IPS-18c (cell line): Measurements from ENCODE around the gene TMEM145.
"Not testable (repeated sequence)": the region's sequence is repeated elsewhere in the genome, so short reads cannot be mapped to it uniquely, and the experiment has no call there.

Source experiments
- H3K4me3 ChIP-seq: 2 replicates; pipeline ENCODE4 v1.7.0; 2013; ENCODE audit warnings: low read depth, mild to moderate bottlenecking, low read length, moderate library complexity; ENCODE audit not compliant: insufficient read depth
- H3K9me3 ChIP-seq: one replicate; pipeline ENCODE4 v1.6.1; 2013; ENCODE audit warnings: mild to moderate bottlenecking, low read length, moderate library complexity; ENCODE audit not compliant: control insufficient read depth, insufficient read depth

The TMEM145 gene

GRCh38 chr19:42339126-42339860 is 26.2 kb downstream of the TMEM145 start:
- H3K4me3 ChIP-seq, H3K9me3 ChIP-seq: not testable (repeated sequence)

- H3K9me3 ChIP-seq, H3K4me3 ChIP-seq: not testable (repeated sequence)
These were observed 26.8 kb downstream of the TMEM145 start for GRCh38 chr19:42339922-42340321.

- Histone ChIP-seq H3K9me3 (no peaks in the 10 kb centered on the region), H3K4me3 (no peak overlapping the region)
These were observed 30.4 kb downstream of the TMEM145 start for GRCh38 chr19:42343344-42344110.

- Histone ChIP-seq H3K4me3 (no peak overlapping the region), H3K9me3 (no peaks in the 10 kb centered on the region)
These were observed 31.3 kb downstream of the TMEM145 start for GRCh38 chr19:42344336-42344893.

- H3K9me3 ChIP-seq = no peaks in the 10 kb centered on the region
- no peak overlapping the region for H3K4me3 ChIP-seq
These were observed 32.2 kb downstream of the TMEM145 start for GRCh38 chr19:42345191-42345812.

- H3K4me3 ChIP-seq = no peak overlapping the region
- H3K9me3 ChIP-seq = no peaks in the 10 kb centered on the region
These were observed 35.1 kb downstream of the TMEM145 start for GRCh38 chr19:42348211-42348610.

GRCh38 chr19:42349378-42350107 is 36.4 kb downstream of the TMEM145 start:
- Histone ChIP-seq H3K4me3 (no peak overlapping the region), H3K9me3 (no peaks in the 10 kb centered on the region)

GRCh38 chr19:42350417-42350816 is 37.3 kb downstream of the TMEM145 start:
- no peak overlapping the region for H3K4me3 ChIP-seq
- H3K9me3 ChIP-seq = no peaks in the 10 kb centered on the region

GRCh38 chr19:42351079-42351735 is 38.1 kb downstream of the TMEM145 start:
- Histone ChIP-seq H3K4me3 (no peak overlapping the region), H3K9me3 (no peaks in the 10 kb centered on the region)

- H3K9me3 ChIP-seq = no peaks in the 10 kb centered on the region
- H3K4me3 ChIP-seq = no peak overlapping the region
These were observed 39.5 kb downstream of the TMEM145 start for GRCh38 chr19:42352301-42353259.

- H3K4me3 ChIP-seq = no peak overlapping the region
- H3K9me3 ChIP-seq = no peaks in the 10 kb centered on the region
These were observed 40.4 kb downstream of the TMEM145 start for GRCh38 chr19:42353341-42354015.

GRCh38 chr19:42355896-42356295 is 42.8 kb downstream of the TMEM145 start:
- Histone ChIP-seq H3K4me3 (no peak overlapping the region), H3K9me3 (no peaks in the 10 kb centered on the region)

- Histone ChIP-seq H3K9me3 (no peaks in the 10 kb centered on the region), H3K4me3 (no peak overlapping the region)
These were observed 43.6 kb downstream of the TMEM145 start for GRCh38 chr19:42356686-42357085.

- Histone ChIP-seq H3K9me3 (no peaks in the 10 kb centered on the region), H3K4me3 (no peak overlapping the region)
These were observed 44.2 kb downstream of the TMEM145 start for GRCh38 chr19:42357290-42357689.

- H3K9me3 ChIP-seq = peaks cover 2% of the 10 kb centered on the region
- H3K4me3 ChIP-seq = no peak overlapping the region
These were observed 47.9 kb downstream of the TMEM145 start for GRCh38 chr19:42360787-42361544.
